ENCODE results near the gene NKAPL. TPM values are rescaled to one million over a fixed set of nuclear protein-coding genes. Genes with fewer than 3 reads are reported as not detected.

Gene NKAPL
- not detected in 2 replicates for total RNA-seq (ENCODE audit: low replicate concordance)

- TF ChIP-seq EZH2phosphoT487 (IDR thresholded peaks at IDR 0.05), result no peak
- no peak for TF ChIP-seq EZH2 (IDR thresholded peaks at IDR 0.05)
- TF ChIP-seq CTCF (IDR thresholded peaks at IDR 0.05), result no peak
- Mint-ChIP-seq H3K36me3 (no peaks in the 10 kb centered on the region), H3K9me3 (peaks cover 3% of the 10 kb centered on the region), H3K4me1 (no peaks in the 10 kb centered on the region), H3K27ac (no peak within 1 kb of the TSS), H3K4me3 (no peak within 1 kb of the TSS), H3K27me3 (ENCODE audit: insufficient read depth, low read depth) (no peaks in the 10 kb centered on the region)
- Histone ChIP-seq H3K9me3 (ENCODE audit: low read depth) (no peaks in the 10 kb centered on the region), H3K4me2 (no peak within 1 kb of the TSS), H3K27ac (no peak within 1 kb of the TSS), H3K27me3 (peaks cover 31% of the 10 kb centered on the region), H2AFZ (replicated peaks) (peak within 1 kb of the TSS; percentile 26), H3K4me3 (no peak within 1 kb of the TSS), H3K79me2 (ENCODE audit: low read depth) (no peaks in the 10 kb centered on the region), H3K4me1 (peaks cover 8% of the 10 kb centered on the region), H3K9ac (no peak within 1 kb of the TSS), H4K20me1 (ENCODE audit: low read depth) (no peaks in the 10 kb centered on the region), H3F3A (ENCODE audit: low read depth) (peaks cover 9% of the 10 kb centered on the region), H3K36me3 (no peaks in the 10 kb centered on the region)
- DNase-seq (ENCODE audit: low spot score), result no peak
These were observed at the start of gene NKAPL for GRCh38 chr6:28258877-28259777. Gene NKAPL, plus strand, starts transcription at chr6:28259297. Its CDS starts 75 bp downstream, at chr6:28259372.

GRCh38 chr6:28209753-28210535 lies 49.2 kb upstream of the NKAPL start:
- H3K79me2 ChIP-seq (ENCODE audit: low read depth), result no peaks in the 10 kb centered on the region

More at GRCh38 chr6:28209753-28210535, 49.2 kb upstream of the NKAPL start:
- Histone ChIP-seq H3K9ac (no peak overlapping the region), H3K4me1 (peaks cover 14% of the 10 kb centered on the region), H3K27me3 (peaks cover 100% of the 10 kb centered on the region), H3K4me3 (no peak overlapping the region), H4K20me1 (ENCODE audit: low read depth) (no peaks in the 10 kb centered on the region), H3K9me3 (ENCODE audit: low read depth) (no peaks in the 10 kb centered on the region), H2AFZ (replicated peaks) (no peak overlapping the region), H3K36me3 (no peaks in the 10 kb centered on the region), H3F3A (ENCODE audit: low read depth) (peaks cover 43% of the 10 kb centered on the region), H3K27ac (no peak overlapping the region), H3K4me2 (no peak overlapping the region)
- Mint-ChIP-seq H3K36me3 (no peaks in the 10 kb centered on the region), H3K4me3 (no peak overlapping the region), H3K4me1 (peaks cover 26% of the 10 kb centered on the region), H3K9me3 (peaks cover 12% of the 10 kb centered on the region), H3K27me3 (ENCODE audit: insufficient read depth, low read depth) (peaks cover 61% of the 10 kb centered on the region), H3K27ac (no peak overlapping the region)
- TF ChIP-seq EZH2 (IDR thresholded peaks at IDR 0.05) (no peak), EZH2phosphoT487 (IDR thresholded peaks at IDR 0.05) (no peak), CTCF (IDR thresholded peaks at IDR 0.05) (no peak)
- no peak for DNase-seq (ENCODE audit: low spot score)
